ENCODE measurements around the gene PCSK6. TPM values are rescaled to one million over a fixed set of nuclear protein-coding genes. Genes with fewer than 3 reads are reported as not detected.
"Not testable (repeated sequence)": the region's sequence is repeated elsewhere in the genome, so short reads cannot be mapped to it uniquely, and the experiment has no call there.

PCSK6 gene
- total and polyA plus RNA-seq, 8 donors, result 2.8 to 91.5 (median 17.8) TPM

DNA sequence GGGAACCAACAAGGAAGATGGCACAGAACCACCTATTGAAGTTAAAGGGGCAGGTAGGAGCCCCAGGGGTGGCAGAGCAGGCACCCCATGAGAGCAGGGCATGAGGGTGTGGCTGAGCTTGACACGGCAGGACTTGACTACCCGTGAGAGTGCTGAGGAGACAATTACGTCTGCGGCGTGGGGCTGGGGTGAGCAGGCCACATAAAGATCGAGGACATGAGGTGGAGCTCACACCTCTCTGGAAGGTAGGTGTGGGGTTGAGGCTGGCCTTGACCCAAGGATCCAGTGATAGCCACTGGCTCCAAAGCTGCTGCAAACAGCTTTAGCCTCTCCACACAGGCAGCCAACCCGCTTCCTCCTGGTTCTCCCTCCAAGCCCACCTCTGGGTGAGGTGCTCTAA is 64.5 kb downstream of the PCSK6 start:
- Histone ChIP-seq H3K4me1 (no peaks in the 10 kb centered on the region), H3K9me3 (no peaks in the 10 kb centered on the region), H3K27ac (no peak overlapping the region), H3K27me3 (peaks cover 0 to 4% (median 0%) of the 10 kb centered on the region in 3 donors), H3K36me3 (peaks cover 0 to 38% (median 13%) of the 10 kb centered on the region in 4 donors), H3K4me3 (no peak overlapping the region)
- no peak for TF ChIP-seq EP300 (IDR thresholded peaks at IDR 0.05)
- no peak for TF ChIP-seq POLR2A (IDR thresholded peaks at IDR 0.05)
- TF ChIP-seq POLR2AphosphoS5 (IDR thresholded peaks at IDR 0.05), result no peak
- TF ChIP-seq, protein P1, sequence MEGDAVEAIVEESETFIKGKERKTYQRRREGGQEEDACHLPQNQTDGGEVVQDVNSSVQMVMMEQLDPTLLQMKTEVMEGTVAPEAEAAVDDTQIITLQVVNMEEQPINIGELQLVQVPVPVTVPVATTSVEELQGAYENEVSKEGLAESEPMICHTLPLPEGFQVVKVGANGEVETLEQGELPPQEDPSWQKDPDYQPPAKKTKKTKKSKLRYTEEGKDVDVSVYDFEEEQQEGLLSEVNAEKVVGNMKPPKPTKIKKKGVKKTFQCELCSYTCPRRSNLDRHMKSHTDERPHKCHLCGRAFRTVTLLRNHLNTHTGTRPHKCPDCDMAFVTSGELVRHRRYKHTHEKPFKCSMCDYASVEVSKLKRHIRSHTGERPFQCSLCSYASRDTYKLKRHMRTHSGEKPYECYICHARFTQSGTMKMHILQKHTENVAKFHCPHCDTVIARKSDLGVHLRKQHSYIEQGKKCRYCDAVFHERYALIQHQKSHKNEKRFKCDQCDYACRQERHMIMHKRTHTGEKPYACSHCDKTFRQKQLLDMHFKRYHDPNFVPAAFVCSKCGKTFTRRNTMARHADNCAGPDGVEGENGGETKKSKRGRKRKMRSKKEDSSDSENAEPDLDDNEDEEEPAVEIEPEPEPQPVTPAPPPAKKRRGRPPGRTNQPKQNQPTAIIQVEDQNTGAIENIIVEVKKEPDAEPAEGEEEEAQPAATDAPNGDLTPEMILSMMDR (IDR thresholded peaks at IDR 0.05), result no peak
- WGBS, 5 donors, result 78 to 93% (median 87%) methylated on average over 7 of the region's 7 CpGs
- intact Hi-C loops (cut with DNase I; ENCODE audit: low total_unique reads), result no loop called here
- peak in 1 of 2 donors; percentile 21 for DNase-seq

DNA sequence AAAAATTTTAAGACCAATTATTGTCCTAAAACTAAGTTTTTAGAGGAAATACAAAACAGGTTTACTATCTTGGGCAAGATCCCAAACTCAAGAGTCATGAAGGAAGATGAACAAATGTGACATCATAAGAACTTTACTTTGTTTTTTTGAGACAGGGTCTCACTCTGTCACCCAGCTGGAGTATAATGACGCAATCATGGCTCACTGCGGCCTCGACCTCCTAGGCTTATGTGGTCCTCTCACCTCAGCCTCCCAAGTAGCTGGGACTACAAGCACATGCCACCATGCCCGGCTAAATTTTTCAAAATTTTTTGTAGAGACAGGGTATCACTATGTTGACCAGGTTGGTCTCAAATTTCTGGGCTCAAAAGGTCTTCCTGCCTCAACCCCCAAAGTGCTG is 69.3 kb downstream of the PCSK6 start:
- intact Hi-C loops (cut with DNase I; ENCODE audit: low total_unique reads), result no loop called here
- H3K9me3 ChIP-seq, result no peaks in the 10 kb centered on the region
- 88 to 98% (median 94%) methylated on average over 4 of the region's 4 CpGs for WGBS, 5 donors
- H3K27ac ChIP-seq, result no peak overlapping the region
- no peaks in the 10 kb centered on the region for H3K4me1 ChIP-seq
- no peak for TF ChIP-seq EP300 (IDR thresholded peaks at IDR 0.05)
- no peak for TF ChIP-seq POLR2A (IDR thresholded peaks at IDR 0.05)
- no peak for TF ChIP-seq POLR2AphosphoS5 (IDR thresholded peaks at IDR 0.05)
- TF ChIP-seq, protein P1 (IDR thresholded peaks at IDR 0.05), result no peak
- no peak overlapping the region for H3K4me3 ChIP-seq
- no peaks in the 10 kb centered on the region for H3K36me3 ChIP-seq
- no peaks in the 10 kb centered on the region for H3K27me3 ChIP-seq
- DNase-seq, result no peak

DNA sequence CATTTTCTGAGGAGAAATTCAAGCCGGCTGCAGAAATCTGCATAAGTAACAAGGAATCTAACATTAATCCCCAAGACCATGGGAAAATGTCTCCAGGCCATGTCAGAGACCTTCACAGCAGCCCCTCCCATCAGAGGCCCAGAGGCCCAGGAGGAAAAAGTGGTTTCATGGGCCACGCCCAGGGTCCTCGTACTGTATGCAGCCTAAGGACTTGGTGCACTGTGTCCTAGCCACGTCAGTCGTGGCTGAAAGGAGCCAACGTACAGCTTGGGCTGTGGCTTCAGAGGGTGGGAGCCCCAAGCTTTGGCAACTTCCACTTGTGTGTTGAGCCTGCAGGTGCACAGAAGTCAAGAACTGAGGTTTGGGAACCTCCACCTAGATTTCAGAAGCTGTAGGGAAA is 73.0 kb downstream of the PCSK6 start:
- H3K36me3 ChIP-seq; H3K27me3 ChIP-seq; H3K9me3 ChIP-seq; H3K27ac ChIP-seq; H3K4me3 ChIP-seq; H3K4me1 ChIP-seq; intact Hi-C loops (cut with DNase I; ENCODE audit: low total_unique reads): not testable (repeated sequence)
- WGBS, 5 donors, result 74 to 98% (median 95%) methylated on average over 6 of the region's 6 CpGs
- peak in 1 of 2 donors; percentile 15 for DNase-seq

DNA sequence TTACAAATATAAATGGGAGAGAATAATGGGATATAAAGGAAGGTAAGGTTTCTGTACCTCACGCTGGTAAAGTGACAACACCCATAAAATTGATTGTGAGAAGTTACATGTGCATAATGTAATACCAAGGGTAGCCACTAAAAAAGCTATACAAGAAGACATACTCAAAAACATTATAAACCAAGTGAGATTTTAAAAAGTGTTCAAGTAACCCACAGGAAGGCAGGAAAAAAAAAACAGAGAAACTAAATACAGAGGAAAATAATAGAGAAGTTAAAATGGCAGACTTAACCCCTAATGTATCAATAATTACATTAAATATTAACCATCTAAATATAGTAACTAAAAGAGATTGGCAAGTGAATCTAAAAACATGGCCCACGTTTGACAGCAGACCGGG is 76.3 kb downstream of the PCSK6 start:
- H3K4me1 ChIP-seq, result no peaks in the 10 kb centered on the region
- no peaks in the 10 kb centered on the region for H3K27me3 ChIP-seq
- TF ChIP-seq POLR2A (IDR thresholded peaks at IDR 0.05), result no peak
- TF ChIP-seq, protein P1 (IDR thresholded peaks at IDR 0.05), result peak in 1 of 7 experiments; percentile 15
- WGBS, 5 donors, result 78 to 91% (median 88%) methylated on average over 3 of the region's 3 CpGs
- DNase-seq, result no peak
- H3K27ac ChIP-seq, result no peak overlapping the region
- H3K9me3 ChIP-seq, result no peaks in the 10 kb centered on the region
- no peaks in the 10 kb centered on the region for H3K36me3 ChIP-seq
- intact Hi-C loops (cut with DNase I; ENCODE audit: low total_unique reads), result no loop called here
- H3K4me3 ChIP-seq, result no peak overlapping the region

DNA sequence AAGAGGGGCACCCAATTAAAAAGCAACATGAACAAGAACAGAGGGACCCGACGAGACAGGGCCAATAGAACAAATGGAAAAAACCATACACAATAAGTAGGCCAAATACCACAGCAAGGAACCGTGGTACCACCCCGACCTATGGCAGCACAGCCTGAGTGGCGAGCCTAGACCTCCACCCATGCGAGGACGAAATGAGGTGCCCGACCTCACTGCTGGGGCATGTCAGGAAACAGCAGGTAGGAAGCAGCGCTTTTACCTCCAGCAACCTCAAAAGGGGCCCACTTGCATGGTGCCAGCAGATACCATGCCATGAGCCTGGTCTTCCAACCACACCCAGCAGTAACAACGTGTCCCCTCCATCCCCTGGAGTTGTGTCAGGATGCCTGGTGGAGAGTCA is 77.9 kb downstream of the PCSK6 start:
- H3K4me1 ChIP-seq, result no peaks in the 10 kb centered on the region
- DNase-seq, result peak in 1 of 2 donors; percentile 10

More for the DNA sequence above, 77.9 kb downstream of the PCSK6 start:
- Histone ChIP-seq H3K27ac (no peak overlapping the region), H3K9me3 (no peaks in the 10 kb centered on the region), H3K27me3 (no peaks in the 10 kb centered on the region), H3K4me3 (no peak overlapping the region), H3K36me3 (no peaks in the 10 kb centered on the region)
- no peak for TF ChIP-seq POLR2A (IDR thresholded peaks at IDR 0.05)
- no peak for TF ChIP-seq EP300 (IDR thresholded peaks at IDR 0.05)
- TF ChIP-seq POLR2AphosphoS5 (IDR thresholded peaks at IDR 0.05), result no peak
- TF ChIP-seq, protein P1 (IDR thresholded peaks at IDR 0.05), result no peak
- intact Hi-C loops (cut with DNase I; ENCODE audit: low total_unique reads), result no loop called here
- WGBS, 5 donors, result 89 to 95% (median 94%) methylated on average over 8 to 10 of the region's 10 CpGs

Data from stomach (tissue), 9 donors.